ENCODE measurements around the gene KRT79. TPM values are rescaled to one million over a fixed set of nuclear protein-coding genes. Genes with fewer than 3 reads are reported as not detected.

Gene KRT79
- polyA plus RNA-seq, 1 donor from 2014 or later = not detected

DNA sequence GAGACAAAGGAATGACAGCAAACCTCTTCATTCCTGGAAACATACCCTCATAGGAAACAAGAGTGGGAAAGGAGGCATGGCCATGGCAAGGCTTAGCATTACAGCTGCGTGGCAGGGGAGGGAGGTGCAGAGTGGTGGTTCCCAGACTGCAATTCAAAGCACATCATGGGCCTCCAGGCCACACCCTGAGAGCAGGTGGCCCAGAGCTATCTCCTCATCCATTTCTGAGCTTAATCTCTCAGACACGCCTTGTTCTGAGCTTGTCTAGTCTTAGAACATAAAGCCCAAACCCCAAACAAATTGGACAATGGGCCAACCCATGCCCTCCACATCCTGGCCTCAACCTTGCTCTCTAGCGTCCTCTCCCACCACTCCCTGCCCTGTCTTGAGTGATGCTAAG is 32.3 kb downstream of the KRT79 start:
- Histone ChIP-seq H3K36me3 (ENCODE audit: insufficient read depth, low read length) (no peaks in the 10 kb centered on the region), H3F3A (ENCODE audit: insufficient read depth, low read length, poor library complexity, severe bottlenecking) (no peaks in the 10 kb centered on the region), H3K79me2 (replicated peaks; ENCODE audit: insufficient read depth, low read length) (no peaks in the 10 kb centered on the region), H3K4me3 (ENCODE audit: low read length) (no peak overlapping the region), H3K4me2 (ENCODE audit: low read length) (no peak overlapping the region), H3K9me2 (ENCODE audit: insufficient read depth, low read length) (no peaks in the 10 kb centered on the region), H2AFZ (ENCODE audit: low read depth, low read length) (no peak overlapping the region), H4K20me1 (ENCODE audit: insufficient read depth) (no peaks in the 10 kb centered on the region), H3K27me3 (ENCODE audit: insufficient read depth, low read depth, low read length) (no peaks in the 10 kb centered on the region), H3K9me3 (ENCODE audit: low read length) (no peaks in the 10 kb centered on the region), H3K9ac (ENCODE audit: low read length) (no peak overlapping the region), H3K27ac (ENCODE audit: low read length) (no peak overlapping the region)
- TF ChIP-seq TAF1 (IDR thresholded peaks at IDR 0.05; ENCODE audit: low read depth) (no peak), EP300 (conservative IDR thresholded peaks at IDR 0.05; ENCODE audit: poor library complexity, severe bottlenecking) (no peak)

DNA sequence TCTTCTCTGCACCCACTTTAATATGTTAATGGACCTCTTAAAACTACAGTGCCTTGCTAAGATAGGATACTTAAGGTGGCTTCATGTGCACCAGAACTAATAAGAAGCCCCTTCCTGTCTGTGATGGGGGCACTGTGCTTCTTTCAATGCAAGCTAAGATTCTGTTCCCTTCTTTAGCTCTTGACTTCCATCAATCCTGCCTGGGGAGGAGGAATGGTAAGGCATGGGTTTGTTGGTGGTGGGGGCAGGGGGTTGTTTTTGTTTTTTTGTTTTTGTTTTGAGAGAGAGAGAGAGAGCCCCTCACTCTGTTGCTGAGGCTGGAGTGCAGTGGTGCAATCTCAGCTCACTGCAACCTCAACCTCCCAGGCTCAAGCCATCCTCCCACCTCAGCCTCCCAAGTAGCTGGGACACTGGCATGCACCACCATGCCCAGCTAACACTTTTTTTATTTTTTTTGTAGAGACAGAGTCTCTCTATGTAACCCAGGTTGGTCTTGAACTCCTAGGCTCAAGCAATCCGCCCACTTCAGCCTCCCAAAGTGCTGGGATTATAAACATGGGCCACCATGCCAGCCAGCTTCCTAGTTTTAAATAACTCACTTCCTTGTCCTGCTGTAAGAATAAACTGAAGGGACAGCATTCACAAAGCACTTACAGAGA is 33.7 kb downstream of the KRT79 start:
- Histone ChIP-seq H3K9me2 (ENCODE audit: insufficient read depth, low read length) (no peaks in the 10 kb centered on the region), H3K4me3 (ENCODE audit: low read length) (no peak overlapping the region), H3K27ac (ENCODE audit: low read length) (no peak overlapping the region), H4K20me1 (ENCODE audit: insufficient read depth) (no peaks in the 10 kb centered on the region), H3K9ac (ENCODE audit: low read length) (no peak overlapping the region), H3K4me2 (ENCODE audit: low read length) (no peak overlapping the region), H3K9me3 (ENCODE audit: low read length) (no peaks in the 10 kb centered on the region), H3K79me2 (replicated peaks; ENCODE audit: insufficient read depth, low read length) (no peaks in the 10 kb centered on the region), H2AFZ (ENCODE audit: low read depth, low read length) (no peak overlapping the region), H3F3A (ENCODE audit: insufficient read depth, low read length, poor library complexity, severe bottlenecking) (no peaks in the 10 kb centered on the region), H3K27me3 (ENCODE audit: insufficient read depth, low read depth, low read length) (no peaks in the 10 kb centered on the region), H3K36me3 (ENCODE audit: insufficient read depth, low read length) (no peaks in the 10 kb centered on the region)
- TF ChIP-seq MXI1 (conservative IDR thresholded peaks at IDR 0.05; ENCODE audit: poor library complexity, severe bottlenecking) (no peak), POLR2AphosphoS5 (IDR thresholded peaks at IDR 0.05) (no peak), SMC3 (conservative IDR thresholded peaks at IDR 0.05; ENCODE audit: poor library complexity) (no peak)
- TF ChIP-seq, protein P1, sequence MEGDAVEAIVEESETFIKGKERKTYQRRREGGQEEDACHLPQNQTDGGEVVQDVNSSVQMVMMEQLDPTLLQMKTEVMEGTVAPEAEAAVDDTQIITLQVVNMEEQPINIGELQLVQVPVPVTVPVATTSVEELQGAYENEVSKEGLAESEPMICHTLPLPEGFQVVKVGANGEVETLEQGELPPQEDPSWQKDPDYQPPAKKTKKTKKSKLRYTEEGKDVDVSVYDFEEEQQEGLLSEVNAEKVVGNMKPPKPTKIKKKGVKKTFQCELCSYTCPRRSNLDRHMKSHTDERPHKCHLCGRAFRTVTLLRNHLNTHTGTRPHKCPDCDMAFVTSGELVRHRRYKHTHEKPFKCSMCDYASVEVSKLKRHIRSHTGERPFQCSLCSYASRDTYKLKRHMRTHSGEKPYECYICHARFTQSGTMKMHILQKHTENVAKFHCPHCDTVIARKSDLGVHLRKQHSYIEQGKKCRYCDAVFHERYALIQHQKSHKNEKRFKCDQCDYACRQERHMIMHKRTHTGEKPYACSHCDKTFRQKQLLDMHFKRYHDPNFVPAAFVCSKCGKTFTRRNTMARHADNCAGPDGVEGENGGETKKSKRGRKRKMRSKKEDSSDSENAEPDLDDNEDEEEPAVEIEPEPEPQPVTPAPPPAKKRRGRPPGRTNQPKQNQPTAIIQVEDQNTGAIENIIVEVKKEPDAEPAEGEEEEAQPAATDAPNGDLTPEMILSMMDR (IDR thresholded peaks at IDR 0.05; ENCODE audit: poor library complexity, severe bottlenecking) = no peak

DNA sequence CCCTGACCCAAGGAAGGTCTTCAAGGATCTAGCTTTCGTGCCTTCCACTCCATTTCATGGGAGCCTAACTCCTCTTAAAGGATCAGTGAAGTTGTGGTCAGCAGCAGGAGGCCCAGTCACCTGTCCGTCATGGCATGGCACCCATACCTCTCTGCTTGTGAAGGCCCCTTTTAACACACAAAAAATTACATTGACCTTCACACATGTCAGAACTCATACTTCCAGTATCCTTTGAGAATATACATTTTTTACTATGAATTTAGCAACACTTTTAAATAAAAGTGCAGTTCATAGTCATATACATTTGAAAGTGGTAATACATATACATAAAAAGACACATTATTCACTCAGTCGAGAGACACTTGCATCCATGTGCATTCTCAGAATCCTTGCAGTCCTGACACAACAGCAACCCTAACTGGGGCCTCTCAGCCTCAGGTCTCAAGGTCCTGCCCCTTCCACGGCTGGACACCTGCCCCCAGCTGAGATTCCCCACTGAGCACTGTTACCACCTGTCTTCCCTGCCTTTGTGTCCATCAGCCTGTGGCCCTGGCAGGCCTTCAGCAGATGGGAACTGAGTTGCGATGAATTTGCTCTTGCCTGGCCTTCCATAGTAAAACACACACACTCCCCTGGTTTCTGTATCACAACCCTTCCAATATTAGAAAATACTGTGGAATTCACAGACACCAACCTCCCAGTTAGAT is 34.5 kb downstream of the KRT79 start:
- H3K9me3 ChIP-seq (ENCODE audit: low read length) = no peaks in the 10 kb centered on the region
- no peak overlapping the region for H3K4me3 ChIP-seq (ENCODE audit: low read length)
- TF ChIP-seq EZH2 (IDR thresholded peaks at IDR 0.05; ENCODE audit: borderline replicate concordance, insufficient read depth, low read length, poor library complexity, severe bottlenecking) = no peak
- TF ChIP-seq MXI1 (conservative IDR thresholded peaks at IDR 0.05; ENCODE audit: poor library complexity, severe bottlenecking) = no peak
- TF ChIP-seq, protein P1 (IDR thresholded peaks at IDR 0.05; ENCODE audit: poor library complexity, severe bottlenecking) = no peak
- no peak for TF ChIP-seq POLR2AphosphoS5 (IDR thresholded peaks at IDR 0.05)
- no peak for TF ChIP-seq SMC3 (conservative IDR thresholded peaks at IDR 0.05; ENCODE audit: poor library complexity)
- no peak for TF ChIP-seq EP300 (conservative IDR thresholded peaks at IDR 0.05; ENCODE audit: poor library complexity, severe bottlenecking)
- no peak for TF ChIP-seq TAF1 (IDR thresholded peaks at IDR 0.05; ENCODE audit: low read depth)
- TF ChIP-seq RAD21 (conservative IDR thresholded peaks at IDR 0.05) = no peak
- no peak for TF ChIP-seq REST (IDR thresholded peaks at IDR 0.05; ENCODE audit: borderline replicate concordance)
- no peaks in the 10 kb centered on the region for H3K9me2 ChIP-seq (ENCODE audit: insufficient read depth, low read length)
- H3K27ac ChIP-seq (ENCODE audit: low read length) = no peak overlapping the region
- H3K36me3 ChIP-seq (ENCODE audit: insufficient read depth, low read length) = no peaks in the 10 kb centered on the region
- no peaks in the 10 kb centered on the region for H3K27me3 ChIP-seq (ENCODE audit: insufficient read depth, low read depth, low read length)
- H3K79me2 ChIP-seq (replicated peaks; ENCODE audit: insufficient read depth, low read length) = no peaks in the 10 kb centered on the region
- no peaks in the 10 kb centered on the region for H4K20me1 ChIP-seq (ENCODE audit: insufficient read depth)
- no peak overlapping the region for H3K4me2 ChIP-seq (ENCODE audit: low read length)
- no peaks in the 10 kb centered on the region for H3F3A ChIP-seq (ENCODE audit: insufficient read depth, low read length, poor library complexity, severe bottlenecking)
- no peak overlapping the region for H2AFZ ChIP-seq (ENCODE audit: low read depth, low read length)
- H3K9ac ChIP-seq (ENCODE audit: low read length) = no peak overlapping the region
